ENCODE data around the gene PSMB5. TPM values are rescaled to one million over a fixed set of nuclear protein-coding genes. Genes with fewer than 3 reads are reported as not detected.

Gene PSMB5
- total RNA-seq, 1 experiment from 2014 or later: 162 TPM

DNA sequence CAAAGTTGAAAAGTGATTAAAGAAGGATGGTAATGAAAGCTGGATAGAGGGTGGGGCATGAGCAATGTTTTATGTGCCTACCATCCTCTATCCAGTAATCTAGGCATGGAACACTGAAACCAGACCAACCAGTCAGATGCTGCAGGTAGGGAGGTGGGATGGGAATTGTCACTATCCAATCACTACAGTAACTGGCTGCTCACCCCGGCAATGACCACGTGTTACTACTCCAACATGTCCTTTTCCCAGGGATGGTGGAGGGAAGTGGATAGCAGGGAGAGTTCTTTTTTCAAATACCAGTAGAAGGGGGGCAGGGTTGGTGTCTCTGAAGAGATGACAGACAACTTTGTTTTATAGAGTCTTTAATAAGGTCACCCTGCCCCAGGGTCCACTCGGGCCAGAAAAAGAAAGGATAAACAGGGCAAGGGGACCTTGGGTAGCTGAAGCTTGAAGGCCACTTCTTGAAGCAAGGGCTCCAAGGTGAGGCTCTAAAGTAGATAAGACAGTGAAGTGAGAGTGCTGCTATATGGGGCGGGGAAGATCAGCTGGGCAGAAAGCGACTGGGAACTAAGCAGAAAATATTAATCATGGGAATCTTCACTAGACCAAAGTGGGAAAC is 37.3 kb upstream of the PSMB5 start:
- no TSS peak for BruUV-seq (replicated peaks)

GRCh38 chr14:23071244-23071920 is 36.7 kb upstream of the PSMB5 start:
- intact Hi-C loops (cut with micrococcal nuclease): no loop called here
- H3K27ac Mint-ChIP-seq (ENCODE audit: low read depth, unreplicated experiment): peak overlapping the region; percentile 88
- no peaks in the 10 kb centered on the region for H3K9me3 Mint-ChIP-seq (ENCODE audit: unreplicated experiment)
- ChIA-PET CTCF (interaction anchor here (0.7 to 3.7 kb wide), 22 partner anchors 8 to 1970 kb away, joined by 3 to 27 read pairs (median 4); partner anchors contain the start of genes ACIN1 and C14orf119), POLR2A (interaction anchor here (0.5 to 3.2 kb wide), 27 partner anchors 9 to 1489 kb away, joined by 3 to 66 read pairs (median 4); partner anchors contain the start of genes ACIN1, AJUBA, C14orf119 and OXA1L)
- H3K36me3 Mint-ChIP-seq (ENCODE audit: insufficient read depth, unreplicated experiment): peaks cover 82% of the 10 kb centered on the region
- no TSS peak for BruUV-seq (replicated peaks)
- TF ChIP-seq, protein P1, sequence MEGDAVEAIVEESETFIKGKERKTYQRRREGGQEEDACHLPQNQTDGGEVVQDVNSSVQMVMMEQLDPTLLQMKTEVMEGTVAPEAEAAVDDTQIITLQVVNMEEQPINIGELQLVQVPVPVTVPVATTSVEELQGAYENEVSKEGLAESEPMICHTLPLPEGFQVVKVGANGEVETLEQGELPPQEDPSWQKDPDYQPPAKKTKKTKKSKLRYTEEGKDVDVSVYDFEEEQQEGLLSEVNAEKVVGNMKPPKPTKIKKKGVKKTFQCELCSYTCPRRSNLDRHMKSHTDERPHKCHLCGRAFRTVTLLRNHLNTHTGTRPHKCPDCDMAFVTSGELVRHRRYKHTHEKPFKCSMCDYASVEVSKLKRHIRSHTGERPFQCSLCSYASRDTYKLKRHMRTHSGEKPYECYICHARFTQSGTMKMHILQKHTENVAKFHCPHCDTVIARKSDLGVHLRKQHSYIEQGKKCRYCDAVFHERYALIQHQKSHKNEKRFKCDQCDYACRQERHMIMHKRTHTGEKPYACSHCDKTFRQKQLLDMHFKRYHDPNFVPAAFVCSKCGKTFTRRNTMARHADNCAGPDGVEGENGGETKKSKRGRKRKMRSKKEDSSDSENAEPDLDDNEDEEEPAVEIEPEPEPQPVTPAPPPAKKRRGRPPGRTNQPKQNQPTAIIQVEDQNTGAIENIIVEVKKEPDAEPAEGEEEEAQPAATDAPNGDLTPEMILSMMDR (IDR thresholded peaks at IDR 0.05; ENCODE audit: unreplicated experiment): no peak
- peaks cover 19% of the 10 kb centered on the region for H3K4me1 Mint-ChIP-seq (ENCODE audit: insufficient read depth, unreplicated experiment)
- DNase-seq (ENCODE audit: unreplicated experiment): peak; percentile 89
- H3K27me3 Mint-ChIP-seq (ENCODE audit: insufficient read depth, unreplicated experiment): no peaks in the 10 kb centered on the region
- peak overlapping the region; percentile 85 for H3K4me3 Mint-ChIP-seq (ENCODE audit: unreplicated experiment)

More for the DNA sequence above, 37.3 kb upstream of the PSMB5 start:
- Mint-ChIP-seq H3K36me3 (ENCODE audit: insufficient read depth, unreplicated experiment) (peaks cover 82% of the 10 kb centered on the region), H3K27me3 (ENCODE audit: insufficient read depth, unreplicated experiment) (no peaks in the 10 kb centered on the region), H3K27ac (ENCODE audit: low read depth, unreplicated experiment) (peak overlapping the region; percentile 88), H3K9me3 (ENCODE audit: unreplicated experiment) (no peaks in the 10 kb centered on the region), H3K4me3 (ENCODE audit: unreplicated experiment) (peak overlapping the region; percentile 85), H3K4me1 (ENCODE audit: insufficient read depth, unreplicated experiment) (peaks cover 19% of the 10 kb centered on the region)
- CTCF ChIA-PET: interaction anchor here (1.2 to 3.7 kb wide), 11 partner anchors 8 to 115 kb away, joined by 3 to 27 read pairs (median 8); partner anchors contain the start of genes ACIN1 and C14orf119
- TF ChIP-seq, protein P1 (IDR thresholded peaks at IDR 0.05; ENCODE audit: unreplicated experiment): no peak
- DNase-seq (ENCODE audit: unreplicated experiment): no peak
- POLR2A ChIA-PET: interaction anchor here (0.5 to 3.2 kb wide), 21 partner anchors 9 to 1489 kb away, joined by 3 to 66 read pairs (median 4); partner anchors contain the start of genes ACIN1, AJUBA, C14orf119 and PABPN1
- intact Hi-C loops (cut with micrococcal nuclease): no loop called here

DNA sequence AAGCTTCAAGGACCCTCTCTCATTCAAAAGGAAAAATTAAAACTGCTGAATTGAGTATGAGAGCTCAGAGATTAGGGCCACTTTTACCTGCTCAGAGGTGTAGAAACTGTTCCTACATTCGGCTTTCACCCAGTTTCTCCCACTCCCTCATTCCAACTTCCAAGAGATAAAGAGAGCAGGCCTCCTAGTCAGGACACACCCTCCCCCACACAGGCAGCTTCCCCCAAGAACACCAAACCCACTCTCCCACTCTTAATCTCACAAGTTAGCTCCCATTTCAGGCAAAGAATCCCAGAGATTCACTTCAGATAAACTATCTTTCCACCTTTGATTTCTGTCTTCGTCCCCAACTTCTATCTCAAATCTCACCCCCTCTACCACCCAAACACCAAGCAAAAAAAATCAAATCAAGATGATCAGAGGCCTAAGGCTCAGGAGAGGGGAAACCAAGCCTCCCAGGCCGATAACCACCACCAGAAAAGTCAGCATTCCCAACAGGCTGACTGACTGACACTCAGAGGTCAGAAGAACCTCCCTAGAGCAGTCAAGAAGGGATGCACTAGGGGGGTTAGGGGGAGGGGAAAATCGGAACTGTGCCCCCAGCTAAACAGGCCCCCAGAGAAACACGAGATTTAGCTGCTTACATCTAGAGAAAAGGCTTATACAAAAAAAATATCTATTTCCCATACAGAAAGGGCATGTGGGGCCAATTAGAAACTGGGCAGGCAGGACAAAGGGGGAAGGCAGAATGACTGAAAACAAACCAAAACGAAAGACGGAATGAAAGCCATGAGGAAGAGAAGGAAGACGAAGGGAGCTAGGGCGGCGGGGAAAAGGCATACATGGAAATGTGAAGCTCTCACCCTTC is 35.8 kb upstream of the PSMB5 start:
- peaks cover 26% of the 10 kb centered on the region for H3K4me1 Mint-ChIP-seq (ENCODE audit: insufficient read depth, unreplicated experiment)
- H3K36me3 Mint-ChIP-seq (ENCODE audit: insufficient read depth, unreplicated experiment): peaks cover 82% of the 10 kb centered on the region
- peak overlapping the region; percentile 85 for H3K4me3 Mint-ChIP-seq (ENCODE audit: unreplicated experiment)
- no TSS peak for BruUV-seq (replicated peaks)
- no peaks in the 10 kb centered on the region for H3K9me3 Mint-ChIP-seq (ENCODE audit: unreplicated experiment)
- CTCF ChIA-PET: interaction anchor here (0.6 to 3.7 kb wide), 29 partner anchors 9 to 1969 kb away, joined by 3 to 27 read pairs (median 4); partner anchors contain the start of genes ACIN1 and C14orf119
- peak overlapping the region; percentile 88 for H3K27ac Mint-ChIP-seq (ENCODE audit: low read depth, unreplicated experiment)
- TF ChIP-seq, protein P1 (IDR thresholded peaks at IDR 0.05; ENCODE audit: unreplicated experiment): no peak
- H3K27me3 Mint-ChIP-seq (ENCODE audit: insufficient read depth, unreplicated experiment): no peaks in the 10 kb centered on the region
- POLR2A ChIA-PET: interaction anchor here (0.6 to 3.2 kb wide), 23 partner anchors 8 to 305 kb away, joined by 3 to 66 read pairs (median 4); partner anchors contain the start of genes ACIN1, AJUBA, C14orf119 and HAUS4
- intact Hi-C loops (cut with micrococcal nuclease): no loop called here
- DNase-seq (ENCODE audit: unreplicated experiment): no peak

All from MCF 10A (cell line).